NOMO-1 treated with DMSO at 0.1 percent for 48 hours (cell line): Measurements from ENCODE around the gene COL15A1.
A peak's percentile ranks its signal among the peaks of the same experiment; 100 is the strongest.
"Not testable (repeated sequence)": the region's sequence is repeated elsewhere in the genome, so short reads cannot be mapped to it uniquely, and the experiment has no call there.

ENCODE experiments used
- DNase-seq: peaks from one replicate; lab custom pipeline; 2025; ENCODE audit not compliant: unreplicated experiment; lab: John Stamatoyannopoulos, UW

COL15A1 gene

GRCh38 chr9:99010393-99010792 lies 66.7 kb downstream of the COL15A1 start:
- DNase-seq = not testable (repeated sequence)

- DNase-seq = no peak
These were observed 67.5 kb downstream of the COL15A1 start for GRCh38 chr9:99011161-99011709.

- peak; percentile 31 for DNase-seq
These were observed 69.3 kb downstream of the COL15A1 start for GRCh38 chr9:99012957-99013512.

GRCh38 chr9:99013550-99013949 lies 69.8 kb downstream of the COL15A1 start:
- DNase-seq = peak; percentile 46

- DNase-seq = no peak
These were observed 71.7 kb downstream of the COL15A1 start for GRCh38 chr9:99015448-99015847.

- no peak for DNase-seq
These were observed 72.2 kb downstream of the COL15A1 start for GRCh38 chr9:99015890-99016289.

GRCh38 chr9:99016681-99017387 lies 73.1 kb downstream of the COL15A1 start:
- DNase-seq = no peak

GRCh38 chr9:99018653-99019052 lies 74.9 kb downstream of the COL15A1 start:
- no peak for DNase-seq

- DNase-seq = no peak
These were observed 76.0 kb downstream of the COL15A1 start for GRCh38 chr9:99019510-99020331.

- no peak for DNase-seq
These were observed 77.2 kb downstream of the COL15A1 start for GRCh38 chr9:99020786-99021436.

- DNase-seq = no peak
These were observed 77.8 kb downstream of the COL15A1 start for GRCh38 chr9:99021512-99021911.

- no peak for DNase-seq
These were observed 79.5 kb downstream of the COL15A1 start for GRCh38 chr9:99023231-99023630.

GRCh38 chr9:99023831-99024230 lies 80.1 kb downstream of the COL15A1 start:
- DNase-seq = no peak

- DNase-seq = no peak
These were observed 81.3 kb downstream of the COL15A1 start for GRCh38 chr9:99024959-99025358.

- DNase-seq = no peak
These were observed 82.0 kb downstream of the COL15A1 start for GRCh38 chr9:99025616-99026270.

- DNase-seq = no peak
These were observed 82.7 kb downstream of the COL15A1 start for GRCh38 chr9:99026271-99026955.

- DNase-seq = no peak
These were observed 83.2 kb downstream of the COL15A1 start for GRCh38 chr9:99026956-99027298.

GRCh38 chr9:99027443-99027842 lies 83.7 kb downstream of the COL15A1 start:
- DNase-seq = no peak

- DNase-seq = peak; percentile 39
These were observed 85.5 kb downstream of the COL15A1 start for GRCh38 chr9:99029083-99029645.

- DNase-seq = peak; percentile 69
These were observed 86.4 kb downstream of the COL15A1 start for GRCh38 chr9:99030092-99030511.
